Body of pancreas (tissue), 4 donors: ENCODE results near the gene KRT20. TPM values are rescaled to one million over a fixed set of nuclear protein-coding genes. Genes with fewer than 3 reads are reported as not detected.
"Not testable (repeated sequence)": the region's sequence is repeated elsewhere in the genome, so short reads cannot be mapped to it uniquely, and the experiment has no call there.

ENCODE experiments used
- ATAC-seq: fragments of 150-250 bp; one replicate; pipeline ENCODE4 v1.9.1; 2016
- DNase-seq, 4 donors: peaks; one replicate each; pipeline ENCODE4 v3.0.0-alpha.2; 2019
- H3K27ac ChIP-seq, 4 donors: fragments of 200-600 bp; sonication (generic); 1 replicate in 3 of 4; 2 replicates in 1 of 4; pipeline versions ENCODE4 v1.5.1 to v1.6.1; 2016 to 2019; ENCODE audit warnings: mild to moderate bottlenecking in 1 of 4, mixed read lengths in 1 of 4, moderate library complexity in 1 of 4
- H3K27me3 ChIP-seq, 2 donors: fragments of 200-600 bp; sonication (generic); one replicate each; pipeline ENCODE4 v1.6.0; 2016; ENCODE audit warnings: mild to moderate bottlenecking in 1 of 2
- H3K36me3 ChIP-seq, 2 donors: fragments of 200-600 bp; sonication (generic); replicated peaks in 1 of 2; 2 replicates each; pipeline ENCODE4 v1.5.1; 2016; ENCODE audit warnings: low read depth in 2 of 2; ENCODE audit not compliant: insufficient read depth in 1 of 2
- H3K4me1 ChIP-seq: fragments of 200-600 bp; sonication (generic); one replicate; pipeline ENCODE4 v1.6.0; 2016
- H3K4me3 ChIP-seq, 2 donors: fragments of 200-600 bp; sonication (generic); 1 replicate in 1 of 2; 2 replicates in 1 of 2; pipeline ENCODE4 v1.5.1; 2016 to 2019
- H3K9me3 ChIP-seq, 3 donors: fragments of 200-600 bp; sonication (generic); 1 replicate in 2 of 3; 2 replicates in 1 of 3; pipeline ENCODE4 v1.5.1; 2016
- POLR2A ChIP-seq, 3 donors: fragments of 450-650 bp; IDR thresholded peaks; one replicate each; pipeline ENCODE4 v1.6.1; 2016; ENCODE audit warnings: antibody characterized with exemption in 3 of 3, mild to moderate bottlenecking in 2 of 3
- WGBS, 2 donors: methylation state at CpG; one replicate each; pipeline ENCODE4 v1.1.5; 2017; 5-methylcytosine and 5-hydroxymethylcytosine counted together
- intact Hi-C: fragments of 100-400 bp; cut with DNase I; formaldehyde crosslinking; loops from one replicate; pipeline ENCODE4 v1.15.1; 2023
- total RNA-seq, 2 donors: library from RNA; depleted of rRNA; stranded (reverse); fragments of >200 nt; gene quantifications; one replicate each; pipeline ENCODE4 v1.1.0, GENCODE V29; 2016
- TF ChIP-seq, protein P1 (sequence below), 7 experiments: fragments of 450-650 bp in 4 of 7; fragments of 200-600 bp in 3 of 7; sonication (generic) in 3 of 7; IDR thresholded peaks; one replicate each; pipeline ENCODE4 v1.5.1; 2016 to 2019; ENCODE audit warnings: antibody characterized with exemption in 7 of 7

Gene KRT20
- total RNA-seq, 2 donors from 2014 or later, result not detected

DNA sequence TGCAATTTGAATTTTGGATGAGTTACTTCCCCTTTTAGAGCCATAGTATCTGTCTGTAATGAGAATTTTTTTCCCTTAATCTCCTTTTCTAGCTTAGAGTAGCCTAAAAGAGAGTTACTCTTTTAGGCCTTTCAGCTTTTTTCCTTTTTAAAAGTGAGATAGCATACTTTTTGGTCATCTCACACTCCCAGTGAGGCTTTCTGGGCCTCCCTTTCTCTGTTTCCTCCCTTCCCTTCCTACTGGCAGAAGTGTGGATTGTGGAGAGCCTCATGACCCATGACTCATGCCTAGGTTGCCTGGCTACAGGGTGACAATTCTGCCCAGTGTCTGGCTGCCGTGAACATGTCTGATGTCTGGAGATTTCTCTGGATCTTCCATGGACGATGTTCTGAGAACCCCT lies 37.2 kb upstream of the KRT20 start:
- peak; percentile 30 for ATAC-seq
- Histone ChIP-seq H3K9me3 (no peaks in the 10 kb centered on the region), H3K27me3 (no peaks in the 10 kb centered on the region), H3K27ac (peak overlapping the region in 1 of 4 donors; percentile 6), H3K4me1 (no peaks in the 10 kb centered on the region), H3K36me3 (no peaks in the 10 kb centered on the region), H3K4me3 (no peak overlapping the region)
- intact Hi-C loops, result no loop called here
- peak in 2 of 4 donors; percentile 11 to 55 for DNase-seq
- 34 to 40% methylated on average over 2 of the region's 2 CpGs for WGBS, 2 donors
- TF ChIP-seq, protein P1, sequence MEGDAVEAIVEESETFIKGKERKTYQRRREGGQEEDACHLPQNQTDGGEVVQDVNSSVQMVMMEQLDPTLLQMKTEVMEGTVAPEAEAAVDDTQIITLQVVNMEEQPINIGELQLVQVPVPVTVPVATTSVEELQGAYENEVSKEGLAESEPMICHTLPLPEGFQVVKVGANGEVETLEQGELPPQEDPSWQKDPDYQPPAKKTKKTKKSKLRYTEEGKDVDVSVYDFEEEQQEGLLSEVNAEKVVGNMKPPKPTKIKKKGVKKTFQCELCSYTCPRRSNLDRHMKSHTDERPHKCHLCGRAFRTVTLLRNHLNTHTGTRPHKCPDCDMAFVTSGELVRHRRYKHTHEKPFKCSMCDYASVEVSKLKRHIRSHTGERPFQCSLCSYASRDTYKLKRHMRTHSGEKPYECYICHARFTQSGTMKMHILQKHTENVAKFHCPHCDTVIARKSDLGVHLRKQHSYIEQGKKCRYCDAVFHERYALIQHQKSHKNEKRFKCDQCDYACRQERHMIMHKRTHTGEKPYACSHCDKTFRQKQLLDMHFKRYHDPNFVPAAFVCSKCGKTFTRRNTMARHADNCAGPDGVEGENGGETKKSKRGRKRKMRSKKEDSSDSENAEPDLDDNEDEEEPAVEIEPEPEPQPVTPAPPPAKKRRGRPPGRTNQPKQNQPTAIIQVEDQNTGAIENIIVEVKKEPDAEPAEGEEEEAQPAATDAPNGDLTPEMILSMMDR (IDR thresholded peaks at IDR 0.05), result no peak
- no peak for TF ChIP-seq POLR2A (IDR thresholded peaks at IDR 0.05)

DNA sequence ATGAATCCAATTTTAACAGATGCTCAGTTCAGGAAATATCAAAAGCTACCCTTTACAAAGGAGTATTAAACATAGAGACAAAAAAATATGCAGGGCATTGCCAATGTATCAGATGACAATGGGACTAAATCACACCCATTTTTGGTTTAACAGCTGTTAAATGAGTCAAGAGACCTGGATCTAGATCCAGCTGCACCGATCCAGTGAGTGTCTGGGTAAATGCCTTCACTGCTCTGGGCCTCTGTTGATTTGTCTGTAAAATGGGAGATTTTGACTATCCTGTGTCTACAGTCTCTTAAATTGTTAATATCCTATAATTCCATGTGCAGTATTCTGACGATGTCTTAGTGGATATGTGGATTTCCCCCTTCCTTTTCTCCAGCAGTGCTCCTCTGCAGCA lies 36.0 kb upstream of the KRT20 start:
- TF ChIP-seq, protein P1 (IDR thresholded peaks at IDR 0.05), result no peak
- TF ChIP-seq POLR2A (IDR thresholded peaks at IDR 0.05), result no peak

DNA sequence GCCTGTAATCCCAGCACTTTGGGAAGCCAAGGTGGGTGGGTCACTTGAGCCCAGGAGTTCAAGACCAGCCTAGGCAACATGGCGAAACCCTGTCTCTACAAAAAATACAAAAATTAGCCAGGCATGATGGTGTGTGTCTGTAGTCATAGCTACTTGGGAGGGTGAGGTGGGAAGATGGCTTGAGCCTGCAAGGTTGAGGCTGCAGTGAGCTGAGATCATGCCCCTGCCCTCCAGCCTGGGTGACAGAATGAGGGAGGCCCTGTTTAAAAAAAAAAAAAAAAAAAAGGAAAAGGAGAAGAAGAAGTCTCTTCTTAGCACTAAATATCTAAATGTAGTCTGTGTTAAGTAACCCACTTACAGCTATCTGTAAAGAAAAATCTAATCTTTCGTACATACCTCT lies 32.1 kb upstream of the KRT20 start:
- DNase-seq, H3K9me3 ChIP-seq, H3K27ac ChIP-seq, H3K4me3 ChIP-seq, H3K4me1 ChIP-seq, ATAC-seq, H3K27me3 ChIP-seq, intact Hi-C loops, H3K36me3 ChIP-seq: not testable (repeated sequence)
- WGBS, 2 donors, result 85% methylated on average over 2 of the region's 2 CpGs

More for the DNA sequence above, 36.0 kb upstream of the KRT20 start:
- no peaks in the 10 kb centered on the region for H3K27me3 ChIP-seq
- DNase-seq, result no peak
- H3K36me3 ChIP-seq, result no peaks in the 10 kb centered on the region
- H3K4me1 ChIP-seq, result no peaks in the 10 kb centered on the region
- no peak overlapping the region for H3K27ac ChIP-seq
- H3K9me3 ChIP-seq, result no peaks in the 10 kb centered on the region
- 63 to 79% methylated on average over 2 of the region's 2 CpGs for WGBS, 2 donors
- intact Hi-C loops, result no loop called here
- no peak for ATAC-seq
- H3K4me3 ChIP-seq, result no peak overlapping the region

DNA sequence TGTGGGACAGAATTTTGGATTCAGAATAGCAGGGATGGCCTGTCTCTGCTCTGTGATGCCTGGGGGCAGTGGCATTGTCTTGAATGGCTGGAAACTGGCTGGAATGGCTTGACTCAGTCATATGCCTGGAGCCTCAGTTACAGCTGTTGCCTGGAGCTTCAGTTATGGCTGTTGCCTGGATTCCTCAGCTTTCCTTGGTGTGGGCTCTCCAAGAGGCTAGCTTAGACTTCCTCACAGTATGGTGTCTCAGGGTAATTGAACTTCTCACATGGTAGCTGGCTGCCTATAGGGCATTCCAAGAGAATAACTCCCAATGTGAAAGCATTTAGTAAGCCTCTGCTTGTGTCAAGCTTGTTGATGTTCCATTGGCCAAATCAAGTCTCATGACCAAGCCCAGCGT lies 31.3 kb upstream of the KRT20 start:
- H3K9me3 ChIP-seq, result no peaks in the 10 kb centered on the region
- WGBS, 2 donors, result 33 to 60% methylated on average over 1 of the region's 1 CpG
- no peaks in the 10 kb centered on the region for H3K27me3 ChIP-seq
- H3K36me3 ChIP-seq, result no peaks in the 10 kb centered on the region
- H3K4me1 ChIP-seq, result no peaks in the 10 kb centered on the region
- no peak overlapping the region for H3K4me3 ChIP-seq
- DNase-seq, result no peak
- peak overlapping the region in 2 of 4 donors; percentile 39 to 62 for H3K27ac ChIP-seq
- ATAC-seq, result no peak
- intact Hi-C loops, result no loop called here
- TF ChIP-seq POLR2A (IDR thresholded peaks at IDR 0.05), result no peak
- TF ChIP-seq, protein P1 (IDR thresholded peaks at IDR 0.05), result no peak

DNA sequence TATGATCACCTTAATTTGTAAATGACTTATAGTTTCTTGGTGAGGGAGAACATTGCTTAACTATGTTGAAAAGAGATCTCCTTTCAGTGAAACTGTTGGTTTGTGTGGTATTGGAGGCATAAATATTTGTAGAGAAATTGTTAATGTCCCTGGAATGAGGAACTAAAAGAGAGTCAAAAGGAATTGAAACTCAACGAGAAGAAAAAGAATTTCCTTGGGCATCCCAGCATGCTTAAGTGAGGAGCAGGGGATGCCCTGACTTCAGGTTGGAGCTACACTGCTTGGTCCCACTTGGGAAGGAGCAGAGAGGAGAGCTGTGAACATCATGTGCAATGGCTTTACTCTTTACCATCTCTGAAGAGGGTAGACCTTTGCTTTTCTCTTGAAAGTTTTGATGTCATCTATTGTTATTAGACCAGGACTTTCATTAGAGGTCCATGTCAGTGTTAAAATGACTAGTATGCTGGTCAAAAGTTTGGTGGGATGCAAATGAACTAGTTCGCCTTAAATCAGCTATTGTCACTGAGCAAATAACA lies 30.7 kb upstream of the KRT20 start:
- no peaks in the 10 kb centered on the region for H3K9me3 ChIP-seq
- ATAC-seq, result peak; percentile 61
- H3K4me3 ChIP-seq, result no peak overlapping the region
- TF ChIP-seq POLR2A (IDR thresholded peaks at IDR 0.05), result no peak
- TF ChIP-seq, protein P1 (IDR thresholded peaks at IDR 0.05), result no peak
- WGBS, 2 donors, result 34 to 47% methylated on average over 2 of the region's 2 CpGs
- no peak for DNase-seq
- peak overlapping the region in 2 of 4 donors; percentile 39 to 62 for H3K27ac ChIP-seq
- no peaks in the 10 kb centered on the region for H3K27me3 ChIP-seq
- intact Hi-C loops, result no loop called here
- no peaks in the 10 kb centered on the region for H3K4me1 ChIP-seq
- no peaks in the 10 kb centered on the region for H3K36me3 ChIP-seq
